Activated naive CD4-positive, alpha-beta T cell treated with Interleukin-2 at 50 U/mL for 16 hours (primary cell): ENCODE measurements around the gene OR2AG2.
"Not testable (repeated sequence)": the region's sequence is repeated elsewhere in the genome, so short reads cannot be mapped to it uniquely, and the experiment has no call there.

Experiments used
- DNase-seq: peaks from one replicate; pipeline ENCODE4 v3.0.0-alpha.2; 2020

The OR2AG2 gene, protein sequence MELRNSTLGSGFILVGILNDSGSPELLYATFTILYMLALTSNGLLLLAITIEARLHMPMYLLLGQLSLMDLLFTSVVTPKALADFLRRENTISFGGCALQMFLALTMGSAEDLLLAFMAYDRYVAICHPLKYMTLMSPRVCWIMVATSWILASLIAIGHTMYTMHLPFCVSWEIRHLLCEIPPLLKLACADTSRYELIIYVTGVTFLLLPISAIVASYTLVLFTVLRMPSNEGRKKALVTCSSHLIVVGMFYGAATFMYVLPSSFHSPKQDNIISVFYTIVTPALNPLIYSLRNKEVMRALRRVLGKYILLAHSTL

DNA sequence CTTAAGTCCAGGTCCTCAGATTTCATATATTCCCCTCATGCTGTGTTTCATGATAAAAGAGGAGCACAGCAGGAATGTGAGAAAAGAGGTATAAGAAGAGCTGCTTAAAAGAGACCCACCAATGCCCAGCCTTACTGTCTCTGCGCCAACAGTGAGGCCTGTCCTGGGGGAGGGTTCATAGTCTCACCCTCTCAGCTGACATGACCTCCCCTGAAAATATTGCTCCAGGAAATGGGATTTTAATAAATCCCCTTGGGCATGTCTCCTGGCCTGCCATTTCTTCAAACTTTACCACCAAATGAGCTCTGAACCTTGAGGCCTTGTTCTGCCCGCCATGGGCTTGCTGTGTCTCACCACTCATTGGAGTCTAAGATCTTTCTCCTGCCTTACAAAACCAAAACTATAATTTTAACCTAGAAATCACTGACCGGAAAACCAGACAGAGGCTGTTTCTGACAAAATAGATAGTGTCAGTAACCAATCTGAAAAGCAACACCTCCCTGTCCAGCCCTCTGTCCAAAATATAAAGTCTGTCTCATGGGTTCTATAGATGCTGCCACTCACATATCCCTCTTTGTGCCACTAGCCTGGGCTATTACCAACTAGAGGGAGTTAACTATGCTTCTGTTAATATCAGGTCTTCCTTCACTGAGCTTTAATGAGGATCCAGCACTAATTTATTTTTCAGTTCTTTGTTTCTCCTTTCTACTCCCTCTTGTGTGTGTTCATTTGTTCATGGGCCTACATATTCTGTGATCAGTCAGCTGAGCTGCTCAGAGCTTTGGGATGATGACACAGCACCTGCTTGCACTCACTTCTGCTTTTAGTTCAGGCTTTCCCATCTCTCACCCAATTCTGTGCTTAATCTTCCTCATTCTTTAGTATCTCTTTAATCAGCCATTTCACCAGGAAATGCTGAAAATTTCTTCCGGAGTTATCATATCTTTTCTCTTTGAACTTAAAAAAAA, at the start of gene OR2AG2:
TSS of gene OR2AG2 (minus strand) at position 51 of the 968 bp plus-strand sequence. CDS start 3,019 bp downstream, outside the sequence.
- no peak for DNase-seq

DNA sequence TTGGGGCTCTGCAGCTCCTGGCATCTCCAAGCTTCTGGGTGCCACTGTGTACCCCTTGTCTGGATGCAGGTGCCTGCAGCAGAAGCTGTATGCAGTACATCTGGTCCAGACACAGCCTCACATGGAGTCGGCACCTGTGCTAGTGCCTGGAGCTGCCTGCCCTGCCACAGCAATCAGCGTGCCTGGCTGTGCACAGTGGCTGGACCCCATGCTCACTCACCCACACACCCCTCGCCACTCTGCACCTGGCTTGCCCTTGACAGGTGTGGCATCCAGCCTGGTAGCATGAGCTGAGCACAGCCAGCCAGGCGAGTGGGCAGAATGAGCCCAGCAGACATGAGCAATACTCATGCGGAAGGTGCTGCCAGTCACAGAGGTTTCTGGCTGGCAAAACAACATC, 47.2 kb upstream of the OR2AG2 start:
- no peak for DNase-seq

GRCh38 chr11:6817694-6818093, 45.9 kb upstream of the OR2AG2 start:
- DNase-seq = no peak

DNA sequence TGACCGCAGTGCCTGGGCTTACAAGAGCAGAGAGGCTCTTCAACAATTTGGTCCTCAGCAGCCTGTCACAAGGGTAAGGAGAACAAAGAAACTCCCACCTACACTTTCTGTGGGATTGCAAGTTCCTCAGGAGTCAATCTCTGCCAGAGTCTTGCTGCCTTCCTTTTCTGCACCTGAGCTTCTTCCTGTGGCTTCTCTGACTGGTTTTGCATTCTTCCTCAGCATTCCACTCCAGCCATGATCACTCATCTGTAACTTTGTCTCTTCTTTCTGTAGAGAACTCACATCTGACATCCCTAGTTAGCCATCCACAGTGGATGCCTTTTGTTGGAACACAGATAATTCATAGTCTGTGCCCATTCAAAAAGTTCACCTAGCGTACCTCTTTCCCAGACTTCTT, 41.9 kb upstream of the OR2AG2 start:
- DNase-seq = no peak

- peak; percentile 11 for DNase-seq
Measured at GRCh38 chr11:6812390-6813005, 40.7 kb upstream of the OR2AG2 start.

DNA sequence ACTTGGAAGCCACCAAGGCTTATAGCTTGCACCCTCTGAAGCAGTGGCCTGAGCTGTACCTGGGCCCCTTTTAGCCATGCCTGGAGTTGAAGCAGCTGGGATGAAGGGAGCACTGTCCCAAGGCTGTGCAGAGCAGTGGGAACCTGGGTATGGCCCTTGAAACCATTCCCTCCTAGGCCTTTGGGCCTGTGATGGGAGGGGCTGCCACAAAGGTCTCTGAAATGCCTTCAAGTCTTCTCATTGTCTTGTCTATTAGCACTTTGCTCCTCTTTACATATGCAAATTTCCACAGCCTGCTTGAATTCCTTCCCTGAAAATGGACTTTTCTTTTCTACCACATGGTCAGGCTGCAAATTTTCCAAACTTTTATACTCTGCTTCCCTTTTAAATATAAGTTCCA, 29.3 kb upstream of the OR2AG2 start:
- DNase-seq = not testable (repeated sequence)

DNA sequence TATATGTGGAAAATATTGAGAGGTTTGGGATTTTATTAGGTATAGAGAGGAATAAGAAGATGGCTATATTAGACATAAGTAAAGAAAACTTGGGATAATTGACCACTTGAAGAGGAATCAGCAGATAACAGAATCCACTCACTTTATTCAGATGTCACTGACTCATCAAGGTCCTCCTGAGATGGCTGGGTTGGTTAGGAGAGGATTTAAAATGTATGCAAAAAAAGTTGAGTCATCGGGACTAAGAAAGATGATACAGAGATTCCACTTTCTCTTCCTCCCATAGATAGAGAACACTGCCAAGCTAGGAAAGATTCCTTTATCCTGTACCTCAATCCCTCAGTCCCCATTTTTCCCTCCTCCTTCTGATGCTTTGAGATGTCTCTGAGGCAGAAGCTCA, 27.6 kb upstream of the OR2AG2 start, which contains the start of gene OR6A2:
TSS of gene OR6A2 (minus strand) at position 288 of the 400 bp plus-strand sequence. CDS start 3,981 bp downstream, outside the sequence.
- DNase-seq = no peak

DNA sequence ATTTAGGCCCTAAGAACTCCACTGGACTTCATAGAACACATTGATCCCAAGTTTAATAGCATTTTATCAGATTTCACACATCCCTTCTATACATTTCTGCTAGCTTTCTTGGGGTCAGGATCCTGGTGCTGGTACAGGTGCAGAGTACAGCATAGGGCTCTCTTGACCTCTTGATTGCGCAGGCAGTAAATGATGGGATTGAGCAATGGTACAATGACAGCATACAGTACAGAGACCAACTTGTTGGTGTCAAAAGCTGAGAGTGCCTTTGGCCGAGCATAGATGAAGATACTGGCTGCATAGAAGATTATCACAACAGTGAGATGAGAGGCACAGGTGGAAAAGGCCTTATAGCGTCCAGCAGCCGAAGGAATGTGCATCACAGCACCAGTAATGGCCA, 22.9 kb upstream of the OR2AG2 start:
- no peak for DNase-seq

DNA sequence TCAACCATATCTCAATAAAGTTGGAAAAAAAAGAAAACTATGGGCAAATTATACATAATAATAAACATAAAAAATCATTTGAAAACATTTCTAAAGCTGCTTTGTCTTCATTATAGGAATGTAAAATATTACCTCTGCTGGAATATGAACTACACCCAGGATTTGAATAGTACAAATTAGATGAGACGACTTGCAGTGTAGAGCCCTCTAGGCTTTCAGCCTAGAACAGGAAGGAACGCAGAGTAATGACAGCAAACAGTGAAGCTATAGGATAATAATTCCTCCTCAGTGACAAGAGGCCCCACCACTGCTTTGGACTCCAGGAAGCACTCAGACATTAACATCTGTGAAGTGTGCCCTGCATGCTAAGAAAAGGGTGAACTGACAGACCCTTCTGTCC, 18.8 kb upstream of the OR2AG2 start:
- no peak for DNase-seq

DNA sequence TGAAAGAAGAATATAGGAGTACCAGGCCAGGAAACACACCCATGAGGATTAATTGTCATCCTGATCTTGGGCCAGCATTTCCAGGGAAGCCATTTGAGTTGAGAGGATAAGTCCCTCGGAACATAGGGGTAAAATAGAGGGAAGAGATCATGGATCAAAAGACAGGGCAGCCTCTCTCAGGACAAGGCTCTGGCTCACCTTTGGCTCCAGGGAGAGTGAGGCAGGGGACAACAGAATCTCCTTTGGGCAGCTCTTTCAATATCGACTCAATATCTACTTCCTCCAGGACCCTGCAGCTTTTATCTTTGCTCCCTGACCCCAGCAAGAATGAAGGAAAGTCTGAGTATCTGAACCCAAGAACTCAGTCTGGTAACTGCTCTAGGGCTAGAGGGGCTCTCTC, 10.9 kb upstream of the OR2AG2 start, which contains the start of gene OR2AG1:
TSS of gene OR2AG1 (plus strand) at position 301 of the 400 bp plus-strand sequence. CDS start 2,018 bp downstream, outside the sequence.
- DNase-seq = no peak

GRCh38 chr11:6780829-6781228, 9.1 kb upstream of the OR2AG2 start:
- DNase-seq = no peak

GRCh38 chr11:6778518-6778917, 6.7 kb upstream of the OR2AG2 start:
- DNase-seq = no peak

DNA sequence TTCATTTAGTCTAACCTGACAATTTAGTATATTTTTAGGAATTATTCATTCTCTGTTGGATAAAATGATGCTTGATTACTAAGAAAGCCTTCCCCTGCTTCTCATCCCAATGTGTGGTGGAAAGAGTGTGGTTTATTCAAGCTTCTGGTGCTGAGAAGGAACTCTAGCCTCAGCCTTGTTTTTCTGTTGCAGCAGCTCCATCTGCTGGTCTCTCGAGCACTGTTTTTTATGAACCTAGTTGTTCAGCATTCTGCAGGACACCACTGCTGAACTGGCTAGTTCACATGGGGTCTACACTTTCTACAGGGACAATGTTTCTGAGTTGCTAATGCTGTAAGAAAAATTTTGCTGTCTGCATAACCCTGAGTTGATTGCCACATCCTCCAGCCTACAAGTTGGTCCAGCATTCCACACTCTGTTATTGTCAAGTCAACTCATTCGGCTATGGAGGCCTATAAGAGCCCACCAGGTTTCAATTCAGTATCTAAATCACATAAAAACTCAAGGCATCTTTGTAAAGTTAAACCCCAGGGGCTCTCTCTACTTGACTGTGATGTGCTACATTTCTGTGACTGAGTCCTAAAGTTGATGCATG, 14.3 kb downstream of the OR2AG2 start:
- DNase-seq = peak; percentile 61

DNA sequence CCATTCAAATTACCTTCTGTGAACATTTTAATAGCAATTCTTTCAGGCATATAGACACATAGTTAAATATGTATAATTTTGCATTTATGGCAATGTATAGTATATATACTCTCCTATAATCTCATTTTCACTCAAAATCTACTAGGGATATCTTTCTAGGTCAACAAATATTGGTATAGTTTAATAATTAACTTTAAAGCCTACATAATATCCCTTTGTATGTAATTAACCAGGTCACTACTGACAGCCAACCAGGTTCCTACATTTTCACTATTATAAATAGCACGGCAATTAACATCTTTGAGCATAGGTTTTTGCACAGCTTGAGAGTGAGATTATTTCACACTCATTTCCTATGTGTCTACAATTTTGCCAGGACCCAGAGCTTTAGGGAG, 15.8 kb downstream of the OR2AG2 start:
- DNase-seq = no peak

- DNase-seq = peak; percentile 29
Measured at GRCh38 chr11:6755303-6755952, 16.3 kb downstream of the OR2AG2 start.

DNA sequence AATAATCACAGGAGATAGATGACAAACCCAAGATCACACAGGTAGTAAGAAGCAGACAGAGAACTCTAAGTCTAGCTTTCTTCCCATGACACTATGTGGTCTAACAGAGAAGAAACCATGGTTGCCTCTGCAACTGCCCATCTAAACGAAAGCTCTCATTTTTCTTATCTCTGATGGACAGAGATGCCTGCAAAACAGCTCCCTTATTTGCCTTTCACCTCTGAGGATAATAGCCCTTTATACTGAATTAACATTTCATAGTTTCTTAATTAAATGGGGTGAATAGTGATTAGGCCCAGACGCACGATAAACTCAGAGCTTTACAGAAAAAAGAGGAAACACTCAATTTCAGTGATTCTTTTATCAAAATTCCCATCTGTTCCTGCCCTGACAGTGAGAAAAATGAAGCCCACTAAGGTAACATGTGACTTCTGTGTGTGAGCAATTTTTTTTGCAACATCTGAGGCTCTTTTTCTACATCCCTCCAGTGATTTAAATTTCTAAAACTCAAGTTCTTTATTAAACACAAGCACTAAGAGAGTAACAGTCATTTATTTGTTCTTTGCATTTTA, 24.6 kb downstream of the OR2AG2 start:
- no peak for DNase-seq

DNA sequence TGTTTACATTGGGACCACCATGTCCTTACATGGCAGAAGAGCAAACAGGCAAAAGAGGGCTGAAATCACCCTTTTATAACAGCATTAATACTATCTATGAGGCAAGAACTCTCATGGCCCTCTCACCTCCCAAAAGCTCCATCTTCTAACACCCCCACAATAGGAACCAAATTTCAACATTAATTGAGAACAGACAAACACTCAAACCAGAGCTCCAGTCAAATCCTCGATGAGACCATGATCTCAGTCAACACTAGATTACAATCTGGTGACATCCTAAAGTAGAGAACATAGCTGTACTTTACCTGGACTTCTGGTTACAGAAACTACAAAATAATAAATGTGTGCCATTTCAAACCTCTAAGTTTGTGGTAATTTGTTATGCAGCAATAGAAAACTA, 25.1 kb downstream of the OR2AG2 start:
- no peak for DNase-seq

DNA sequence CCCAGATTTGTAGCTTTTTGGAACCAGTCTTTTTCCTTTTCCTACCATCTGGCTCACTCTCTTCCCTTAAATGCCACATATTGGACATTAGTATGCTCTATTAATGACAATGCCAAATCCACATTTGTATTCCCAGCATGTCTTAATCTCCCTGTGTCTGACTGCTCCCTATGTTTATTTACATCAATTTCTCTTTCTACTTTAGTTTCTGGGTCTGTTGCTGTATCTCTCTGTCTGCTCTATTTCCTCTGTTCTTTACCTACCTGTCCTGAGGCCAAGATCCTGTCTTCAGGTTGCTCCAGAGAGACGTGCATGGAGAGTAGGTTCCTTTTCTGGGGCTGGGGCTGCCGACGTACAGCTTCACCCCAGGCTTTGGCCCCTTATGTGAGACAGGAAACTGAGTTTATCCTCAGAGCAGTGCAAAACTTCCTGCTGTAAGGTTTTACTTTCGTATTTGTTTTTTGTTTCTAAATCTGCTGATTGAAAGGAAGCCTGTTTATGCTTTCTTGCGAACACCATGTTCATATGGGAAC, 25.6 kb downstream of the OR2AG2 start:
- peak; percentile 42 for DNase-seq

DNA sequence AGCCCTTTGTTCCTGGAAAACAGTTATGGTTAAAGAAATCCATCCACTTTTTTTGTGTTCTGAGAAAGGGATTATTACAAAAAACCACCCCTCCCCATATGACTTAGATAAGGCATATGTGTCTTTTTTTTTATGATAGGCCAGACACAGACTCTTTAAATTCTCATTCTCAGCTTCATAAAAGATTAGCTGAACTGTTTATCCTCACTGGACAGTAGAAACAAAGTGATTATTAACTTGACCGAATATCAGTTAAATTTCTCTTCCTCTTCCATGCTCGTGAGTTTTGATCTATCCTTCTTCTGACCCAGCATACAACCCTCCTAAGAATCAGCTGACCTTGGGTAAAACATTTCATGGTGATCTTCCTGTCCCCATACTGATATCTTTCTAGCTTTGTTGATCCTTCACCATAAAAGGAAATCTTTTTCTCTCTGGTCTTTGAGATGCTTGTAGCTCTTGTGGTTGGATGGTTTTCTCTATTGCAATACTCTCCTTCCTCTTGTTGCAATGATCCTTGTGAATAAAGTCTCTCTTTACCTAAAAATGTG, 26.2 kb downstream of the OR2AG2 start:
- no peak for DNase-seq

DNA sequence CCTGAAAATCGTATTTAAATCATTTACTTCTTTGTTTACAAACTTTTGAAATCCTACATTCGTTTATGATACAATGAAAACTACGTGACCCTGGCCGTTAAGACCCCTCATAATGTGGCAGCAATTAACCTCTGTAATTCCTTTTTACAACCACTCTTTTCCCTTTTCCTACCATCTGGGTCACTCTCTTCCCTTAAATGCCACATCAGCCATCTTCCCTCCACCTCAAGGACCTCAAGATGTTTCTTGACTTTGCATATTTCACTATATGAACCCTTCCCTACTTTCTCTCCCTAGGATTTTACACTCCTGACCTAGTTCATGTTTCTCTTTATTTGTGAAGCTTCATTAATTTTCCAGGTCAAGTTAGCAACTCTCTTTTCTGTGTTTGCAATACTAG, 26.8 kb downstream of the OR2AG2 start:
- no peak for DNase-seq

DNA sequence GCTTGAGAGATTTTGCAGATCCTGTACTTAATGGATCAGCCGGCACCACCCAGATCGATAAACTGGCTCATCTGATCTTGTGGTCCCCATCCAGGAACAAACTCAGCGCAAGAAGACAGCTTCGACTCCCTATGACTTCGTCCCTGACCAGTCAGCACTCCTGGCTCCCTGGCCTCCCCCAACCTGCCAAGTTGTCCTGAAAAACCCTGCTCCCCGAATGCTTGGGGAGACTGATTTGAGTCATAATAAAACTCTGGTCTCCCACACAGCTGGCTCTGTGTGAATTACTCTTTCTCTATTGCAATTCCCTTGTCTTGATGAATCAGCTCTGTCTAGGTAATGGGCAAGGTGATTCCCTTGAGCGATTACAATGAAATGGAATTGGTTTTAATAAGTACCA, 29.5 kb downstream of the OR2AG2 start:
- DNase-seq = peak; percentile 36
